ENCODE measurements around the gene OR10A4. TPM values are rescaled to one million over a fixed set of nuclear protein-coding genes. Genes with fewer than 3 reads are reported as not detected.

The OR10A4 gene
- total and polyA plus RNA-seq, 10 of the 15 experiments (the other 5 are each of a cell fraction or from before 2014, with no cell fraction given), result not detected

GRCh38 chr11:6925636-6926207 lies 49.3 kb downstream of the OR10A4 start:
- SMC1A ChIA-PET (ENCODE audit: uncharacterized antibody, unreplicated experiment), result interaction anchor here (0.9 kb wide), 1 partner anchor 1061 kb away, joined by 3 read pairs; the partner anchor contains the start of gene EIF3F
- CTCF ChIA-PET, result interaction anchor here (1.4 kb wide), 1 partner anchor 70 kb away, joined by 3 read pairs; no protein-coding TSS in a partner anchor
- RAD21 ChIA-PET (ENCODE audit: unreplicated experiment), result no interaction called here
- TF ChIP-seq SREBF2 (IDR thresholded peaks at IDR 0.05; ENCODE audit: low read length) (no peak), FOXK2 (IDR thresholded peaks at IDR 0.05) (no peak), RB1 (IDR thresholded peaks at IDR 0.05; ENCODE audit: borderline replicate concordance) (no peak), NR2F1 (conservative IDR thresholded peaks at IDR 0.05) (no peak), BCL11A (IDR thresholded peaks at IDR 0.05; ENCODE audit: low read depth, low read length) (no peak), ZNF207 (IDR thresholded peaks at IDR 0.05; ENCODE audit: borderline replicate concordance) (no peak), CHD4 (IDR thresholded peaks at IDR 0.05) (no peak), ATF7 (IDR thresholded peaks at IDR 0.05; ENCODE audit: low read depth) (no peak), YY1 (IDR thresholded peaks at IDR 0.05; ENCODE audit: low read depth, low read length) (no peak), RUNX3 (IDR thresholded peaks at IDR 0.05; ENCODE audit: low read length) (no peak), EZH2 (IDR thresholded peaks at IDR 0.05; ENCODE audit: borderline replicate concordance, control insufficient read depth, low read depth, low read length) (no peak), PBX3 (IDR thresholded peaks at IDR 0.05; ENCODE audit: insufficient replicate concordance, low read depth, low read length) (no peak), RAD51 (IDR thresholded peaks at IDR 0.05) (no peak), POU2F2 (IDR thresholded peaks at IDR 0.05; ENCODE audit: borderline replicate concordance, low read depth, low read length) (no peak), HDAC6 (IDR thresholded peaks at IDR 0.05; ENCODE audit: unreplicated experiment) (no peak)
- Histone ChIP-seq H4K20me1 (ENCODE audit: control insufficient read depth, insufficient read depth) (no peaks in the 10 kb centered on the region), H3K36me3 (ENCODE audit: control insufficient read depth in 2 of 2, insufficient read depth in 2 of 2, low read length in 1 of 2) (no peaks in the 10 kb centered on the region), H3K9ac (ENCODE audit: control insufficient read depth, insufficient read depth, low read length) (no peak overlapping the region), H3K4me3 (peak overlapping the region; percentile 65; the same call in 1 of the 2 replicates), H3K9me3 (replicated peaks; ENCODE audit: control insufficient read depth, insufficient read depth, low read length) (no peaks in the 10 kb centered on the region), H3K27ac (ENCODE audit: control insufficient read depth, insufficient read depth) (no peak overlapping the region), H2AFZ (ENCODE audit: control insufficient read depth, low read depth, low read length) (peak overlapping the region; percentile 64; the same call in 1 of the 2 replicates), H3K4me2 (ENCODE audit: control insufficient read depth, insufficient read depth) (peak overlapping the region; percentile 88), H3K4me1 (ENCODE audit: control insufficient read depth, insufficient read depth, low read length) (0 out of 2 replicates have a peak, but pooled peaks cover 6% of the 10 kb centered on the region), H3K27me3 (replicated peaks in 1 of 2; ENCODE audit: control insufficient read depth in 2 of 2, insufficient read depth in 2 of 2, low read length in 1 of 2) (peaks cover 0 to 4% of the 10 kb centered on the region in 2 experiments; a peak in 2 of 4 replicates), H3K79me2 (ENCODE audit: control insufficient read depth, insufficient read depth, low read length) (no peaks in the 10 kb centered on the region)
- no TSS peak for BruUV-seq (replicated peaks)
- intact Hi-C loops (cut with micrococcal nuclease; ENCODE audit: unreplicated experiment) (no loop called here), in situ Hi-C loops (cut with MboI) (no loop called here)
- POLR2A ChIA-PET, result no interaction called here
- peak; percentile 13 for FAIRE-seq
- 25% methylated on average over 2 of the region's 2 CpGs for WGBS (ENCODE audit: insufficient coverage, insufficient replicate concordance, low lambda C conversion rate, missing lambda C conversion rate)
- no peak for DNase-seq (ENCODE audit: low read depth, low spot score)
- ATAC-seq, result peak; percentile 21
